LNCaP clone FGC (cell line): ENCODE data around the gene PLAGL1.

Experiments used
- DNase-seq: peaks from one replicate; pipeline ENCODE4 v3.0.0-alpha.2; 2011; ENCODE audit warnings: low read depth
- H3K4me3 ChIP-seq: 2 replicates; pipeline ENCODE4 v1.5.1; 2011; ENCODE audit warnings: mild to moderate bottlenecking, low read depth, low read length, control low read depth
- TF ChIP-seq, protein P1 (sequence below): IDR thresholded peaks from 2 replicates; pipeline ENCODE4 v1.5.1; 2012; ENCODE audit warnings: mild to moderate bottlenecking; ENCODE audit not compliant: control insufficient read depth, insufficient read depth; ENCODE audit errors: extremely low read depth

The PLAGL1 gene

DNA sequence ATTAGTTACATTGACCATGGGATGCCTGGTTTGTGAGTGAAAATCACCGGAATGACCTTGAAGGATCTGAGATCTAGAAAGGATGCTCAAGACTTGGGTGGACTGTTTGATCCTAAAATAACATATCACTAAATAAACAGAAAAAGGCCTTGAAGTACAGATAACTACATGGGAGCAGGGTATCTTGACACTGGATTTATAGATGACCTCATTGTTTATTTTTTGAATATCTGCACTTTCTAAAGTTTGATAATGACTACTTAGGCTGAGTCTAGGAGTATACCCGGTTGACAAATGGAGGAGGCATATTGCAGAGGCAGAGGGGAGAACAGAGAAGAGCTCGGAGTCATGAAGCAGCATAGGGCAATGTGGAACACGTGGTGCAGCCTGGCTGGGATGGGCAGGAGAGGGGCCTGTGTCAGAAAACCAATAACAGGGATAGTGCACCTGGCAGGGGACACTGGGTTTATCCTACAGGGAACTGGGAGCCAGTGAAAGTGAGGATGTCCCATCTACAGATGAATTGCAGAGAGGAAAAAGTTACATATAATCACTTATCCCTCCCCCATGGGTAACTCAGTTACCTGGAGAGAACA lies 50.3 kb downstream of the PLAGL1 start:
- no peak for DNase-seq
- TF ChIP-seq, protein P1, sequence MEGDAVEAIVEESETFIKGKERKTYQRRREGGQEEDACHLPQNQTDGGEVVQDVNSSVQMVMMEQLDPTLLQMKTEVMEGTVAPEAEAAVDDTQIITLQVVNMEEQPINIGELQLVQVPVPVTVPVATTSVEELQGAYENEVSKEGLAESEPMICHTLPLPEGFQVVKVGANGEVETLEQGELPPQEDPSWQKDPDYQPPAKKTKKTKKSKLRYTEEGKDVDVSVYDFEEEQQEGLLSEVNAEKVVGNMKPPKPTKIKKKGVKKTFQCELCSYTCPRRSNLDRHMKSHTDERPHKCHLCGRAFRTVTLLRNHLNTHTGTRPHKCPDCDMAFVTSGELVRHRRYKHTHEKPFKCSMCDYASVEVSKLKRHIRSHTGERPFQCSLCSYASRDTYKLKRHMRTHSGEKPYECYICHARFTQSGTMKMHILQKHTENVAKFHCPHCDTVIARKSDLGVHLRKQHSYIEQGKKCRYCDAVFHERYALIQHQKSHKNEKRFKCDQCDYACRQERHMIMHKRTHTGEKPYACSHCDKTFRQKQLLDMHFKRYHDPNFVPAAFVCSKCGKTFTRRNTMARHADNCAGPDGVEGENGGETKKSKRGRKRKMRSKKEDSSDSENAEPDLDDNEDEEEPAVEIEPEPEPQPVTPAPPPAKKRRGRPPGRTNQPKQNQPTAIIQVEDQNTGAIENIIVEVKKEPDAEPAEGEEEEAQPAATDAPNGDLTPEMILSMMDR = no peak
- H3K4me3 ChIP-seq = no peak overlapping the region

DNA sequence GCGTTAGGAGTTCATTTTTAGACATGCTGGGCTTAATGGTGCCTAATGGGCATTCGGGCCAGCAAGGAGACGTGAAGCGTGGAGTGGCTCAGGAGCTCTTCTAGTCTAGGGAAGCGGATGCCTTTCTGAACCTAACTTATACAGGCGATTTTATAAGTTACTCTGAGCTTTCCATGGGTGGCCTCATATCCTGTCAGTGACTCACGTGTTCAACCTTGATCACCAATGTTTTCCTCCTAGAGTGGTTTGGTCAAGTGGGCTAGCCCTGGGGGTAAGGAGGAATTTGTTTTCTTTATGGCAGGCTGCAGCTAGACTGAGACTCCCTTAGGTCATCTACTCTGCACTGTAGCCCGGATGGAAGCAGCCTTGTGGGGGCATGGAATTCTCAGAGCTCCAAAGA lies 52.1 kb downstream of the PLAGL1 start:
- no peak for DNase-seq
- TF ChIP-seq, protein P1 = no peak
- H3K4me3 ChIP-seq = no peak overlapping the region

DNA sequence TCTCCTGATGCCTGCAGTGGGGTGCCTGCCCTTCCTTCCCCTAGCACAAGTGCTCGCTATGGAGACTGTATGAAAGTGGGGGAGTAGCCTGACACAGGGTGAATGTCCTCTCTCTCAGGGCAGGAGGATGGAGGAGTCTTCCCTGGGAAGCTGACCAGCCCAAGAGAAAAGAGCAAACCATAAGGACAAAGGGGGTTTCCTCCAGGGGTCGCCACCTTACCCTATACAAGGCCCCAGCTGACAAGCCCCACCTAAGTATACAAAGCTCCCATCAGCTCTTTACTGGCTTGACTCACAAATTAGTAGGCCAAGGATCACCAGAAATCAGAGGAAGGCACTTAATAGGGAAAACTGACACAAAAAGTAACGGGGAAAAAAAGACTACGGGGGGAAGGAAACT lies 54.1 kb downstream of the PLAGL1 start:
- no peak for DNase-seq
- TF ChIP-seq, protein P1 = no peak
- no peak overlapping the region for H3K4me3 ChIP-seq

DNA sequence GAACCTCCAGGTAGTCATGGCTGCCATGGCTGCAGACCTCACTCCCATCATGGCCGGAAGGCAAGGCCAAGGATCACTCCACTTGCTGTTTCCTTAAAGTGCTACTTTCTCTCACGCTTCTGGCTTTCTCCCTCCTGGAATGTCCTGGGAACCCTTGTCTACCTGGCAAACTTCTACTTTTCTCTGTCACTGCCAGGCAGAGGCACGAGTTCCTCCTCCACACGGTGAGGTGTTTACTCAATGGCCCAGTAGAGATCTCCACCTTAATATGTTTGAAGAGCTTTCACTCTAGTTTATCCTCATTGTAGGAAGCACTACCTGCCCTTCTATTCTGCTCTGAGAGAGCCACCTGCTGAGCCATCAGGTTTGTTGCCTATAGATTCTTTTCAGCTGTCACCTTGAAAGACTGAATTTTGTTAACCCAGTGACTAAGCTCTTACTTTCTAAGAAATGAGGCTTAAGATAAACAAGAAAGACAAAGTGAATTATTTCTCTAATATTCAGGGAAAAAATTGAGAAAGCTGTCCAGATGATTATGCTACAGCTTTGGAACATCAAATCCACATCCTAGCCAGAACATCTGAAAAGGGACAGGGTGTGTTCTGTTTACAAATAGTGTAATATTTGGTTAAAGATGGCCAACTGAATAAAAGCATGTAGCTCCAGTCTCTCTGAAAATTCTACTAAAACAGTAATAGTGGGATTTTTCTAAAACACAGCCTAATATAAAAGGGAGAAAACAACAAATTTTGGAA lies 54.9 kb downstream of the PLAGL1 start:
- TF ChIP-seq, protein P1 = no peak
- H3K4me3 ChIP-seq = no peak overlapping the region
- DNase-seq = no peak

DNA sequence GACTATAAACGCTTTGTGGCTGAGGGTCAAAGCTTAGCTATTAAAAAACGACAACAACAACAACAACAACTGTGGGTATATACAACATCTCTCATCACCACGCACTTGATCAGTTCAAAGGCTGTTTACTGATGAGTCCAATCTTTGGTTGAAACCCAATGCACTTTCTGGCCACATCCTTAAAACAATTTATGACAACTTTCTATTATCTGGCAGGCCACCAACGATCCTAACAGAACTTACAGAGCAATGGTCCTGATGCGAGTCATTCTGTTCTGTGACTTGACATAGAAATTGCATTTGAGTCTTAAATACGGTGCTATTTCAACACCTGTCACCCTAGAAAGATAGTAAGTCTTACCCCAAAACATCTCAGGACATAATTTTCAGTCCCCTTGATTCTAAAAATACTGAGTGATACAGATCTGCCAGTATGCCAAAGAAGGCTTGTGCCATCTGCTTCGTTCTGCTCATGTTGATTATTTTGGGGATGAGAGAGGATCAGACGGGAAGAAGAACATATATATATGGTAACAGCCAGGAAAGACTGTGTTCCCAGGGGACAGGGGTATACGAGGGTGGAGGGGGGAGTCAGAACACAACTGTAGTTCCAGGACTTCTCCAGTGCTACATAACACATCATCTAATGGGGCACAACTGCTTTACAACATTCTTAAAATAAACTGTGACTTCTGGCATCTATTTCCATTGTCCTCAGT lies 55.8 kb downstream of the PLAGL1 start:
- TF ChIP-seq, protein P1 = no peak
- no peak overlapping the region for H3K4me3 ChIP-seq
- DNase-seq = no peak

DNA sequence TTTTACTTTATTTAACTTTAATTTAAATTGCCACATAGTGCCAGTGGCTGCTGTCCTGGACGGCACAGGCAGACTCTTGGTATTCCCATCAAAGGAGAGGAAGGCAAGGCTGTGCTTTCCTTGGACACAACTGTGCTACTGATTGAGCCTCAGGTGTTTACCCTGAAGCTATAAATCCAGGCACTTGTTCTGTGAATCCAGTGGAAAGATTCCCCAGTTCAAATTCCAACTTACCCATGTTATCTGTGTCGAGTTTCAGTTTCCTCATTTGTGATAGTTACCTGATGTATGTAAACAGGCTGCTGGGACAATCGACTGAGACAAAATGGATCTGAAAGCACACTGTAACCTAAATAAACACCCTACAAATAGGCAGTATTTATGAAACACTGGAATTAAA lies 57.2 kb downstream of the PLAGL1 start:
- no peak overlapping the region for H3K4me3 ChIP-seq
- TF ChIP-seq, protein P1 = no peak
- peak; percentile 39 for DNase-seq
